NCI-H526 (cell line): ENCODE data around the gene NOBOX.
"Not testable (repeated sequence)": the region's sequence is repeated elsewhere in the genome, so short reads cannot be mapped to it uniquely, and the experiment has no call there.

ENCODE experiments used
- DNase-seq, 2 experiments: peaks; one replicate each; lab custom pipeline; 2025; lab: John Stamatoyannopoulos, UW

The NOBOX gene

DNA sequence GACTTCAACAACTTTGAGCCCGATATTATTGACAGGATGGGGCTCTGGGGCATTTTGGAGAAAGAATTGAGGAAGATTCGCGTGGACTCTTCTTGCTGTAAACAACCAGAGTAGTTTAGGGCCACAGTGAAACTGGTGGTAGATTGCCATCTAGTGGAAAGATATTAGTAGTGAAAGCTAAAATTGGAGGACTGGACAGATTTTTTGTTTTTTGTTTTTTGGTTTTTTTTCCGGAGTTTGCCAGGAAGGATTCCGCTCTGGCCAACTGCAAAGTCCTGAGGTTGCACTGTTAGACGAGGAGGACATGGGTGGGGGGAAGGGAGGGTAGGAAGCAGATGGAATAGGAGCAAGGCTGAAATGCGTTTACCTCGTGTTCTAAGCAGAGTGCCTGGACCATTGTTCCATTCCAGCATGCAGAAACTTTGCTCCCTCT is 11.7 kb downstream of the NOBOX start:
- peak in 1 of 2 experiments; percentile 69 for DNase-seq

GRCh38 chr7:144391014-144391413 is 12.5 kb downstream of the NOBOX start:
- DNase-seq, result no peak

DNA sequence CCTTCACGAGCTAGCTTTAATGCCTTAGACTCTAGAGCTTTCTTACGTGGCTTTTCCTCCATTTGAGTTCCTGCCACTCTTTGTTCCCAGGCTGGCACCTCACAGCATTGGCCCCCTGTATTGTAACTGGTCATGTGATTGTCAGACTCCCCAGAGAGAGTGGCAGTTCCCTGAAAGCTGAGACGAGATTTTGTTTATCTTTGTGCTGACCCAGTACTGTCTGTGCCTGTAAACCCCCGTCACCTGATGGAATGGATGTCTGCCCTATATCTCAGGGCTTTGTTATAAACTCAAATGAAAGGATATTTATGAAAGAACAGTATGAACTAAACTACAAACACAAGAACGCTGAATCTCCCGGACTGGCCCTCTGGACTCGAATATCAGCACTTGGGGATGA is 13.0 kb downstream of the NOBOX start:
- DNase-seq, result no peak

DNA sequence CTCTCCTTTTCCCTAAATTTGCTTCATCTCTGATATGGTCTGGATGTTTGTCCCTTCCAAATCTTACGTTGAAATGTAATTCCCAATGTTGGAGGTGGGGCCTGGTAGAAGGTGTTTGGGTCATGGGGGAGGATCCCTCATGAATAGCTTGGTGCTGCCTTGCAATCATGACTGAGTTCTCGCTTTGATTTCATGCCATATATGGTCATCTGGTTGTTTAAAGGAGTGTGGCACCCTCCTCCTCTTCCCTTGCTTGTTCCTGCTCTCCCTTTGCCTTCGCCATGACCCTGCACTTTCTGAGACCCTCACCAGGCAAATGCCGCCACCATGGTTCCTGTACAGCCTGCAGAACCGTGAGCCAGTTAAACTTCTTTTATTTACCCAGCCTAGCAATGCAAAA is 14.5 kb downstream of the NOBOX start:
- DNase-seq, result no peak

- DNase-seq, result no peak
These were observed 16.8 kb downstream of the NOBOX start for GRCh38 chr7:144386741-144387140.

- no peak for DNase-seq
These were observed 18.8 kb downstream of the NOBOX start for GRCh38 chr7:144384555-144385245.

GRCh38 chr7:144384071-144384470 is 19.4 kb downstream of the NOBOX start:
- no peak for DNase-seq

GRCh38 chr7:144379776-144380384 is 23.6 kb downstream of the NOBOX start:
- DNase-seq, result no peak

DNA sequence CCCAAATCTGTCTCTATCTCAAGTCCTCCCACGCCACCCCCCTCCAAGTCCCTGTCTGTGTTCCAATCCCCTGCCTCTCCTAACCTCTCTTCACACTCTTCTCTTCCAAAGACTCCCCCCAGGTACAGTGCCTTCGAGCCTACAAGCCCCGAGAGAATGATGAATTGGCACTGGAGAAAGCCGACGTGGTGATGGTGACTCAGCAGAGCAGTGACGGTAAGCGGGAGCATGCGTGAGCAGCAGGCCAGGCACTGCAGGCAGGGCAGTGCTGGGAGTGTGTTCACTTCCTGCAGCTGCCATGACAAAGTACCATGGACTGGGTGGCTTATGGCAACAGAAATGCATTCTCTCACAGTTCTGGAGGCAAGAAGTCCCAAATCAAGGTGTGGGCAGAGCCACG is 24.8 kb downstream of the NOBOX start:
- DNase-seq, result no peak

DNA sequence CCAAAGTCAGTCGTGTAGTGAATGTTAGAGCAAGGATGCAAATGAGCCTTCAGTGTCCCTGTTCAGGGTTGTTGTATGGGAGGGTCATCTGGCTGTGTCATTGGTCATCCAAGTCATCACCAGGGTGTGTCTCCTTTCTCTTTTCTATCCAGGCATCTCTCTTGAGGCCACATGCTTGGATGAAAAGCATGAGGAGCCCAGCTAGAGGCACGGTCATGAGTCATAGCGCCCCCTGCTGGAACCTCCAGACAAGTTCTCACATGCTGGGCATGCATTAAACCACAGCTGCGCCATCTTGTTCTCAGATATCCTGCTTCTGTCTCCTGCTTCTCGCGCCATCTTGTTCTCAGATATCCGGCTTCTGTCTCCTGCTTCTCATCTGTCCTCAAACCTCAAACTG is 34.3 kb downstream of the NOBOX start:
- DNase-seq, result not testable (repeated sequence)

DNA sequence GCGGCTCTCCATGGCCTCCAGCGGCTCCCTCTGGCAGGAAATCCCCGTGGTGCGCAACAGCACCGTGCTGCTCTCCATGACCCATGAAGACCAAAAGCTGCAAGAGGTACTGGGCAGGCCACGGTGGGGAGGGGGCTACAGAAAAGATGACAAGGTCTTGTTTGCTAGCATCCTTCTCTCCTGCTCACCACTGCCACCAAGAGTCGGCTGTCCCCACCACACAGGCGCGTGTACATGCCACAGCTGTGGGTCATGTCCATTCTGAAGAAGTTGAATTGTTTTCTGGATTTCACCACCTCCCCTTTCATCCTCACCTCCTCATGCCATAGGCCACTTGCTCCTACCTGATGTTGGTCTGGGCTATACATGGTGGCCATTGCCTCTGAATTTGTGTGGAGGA is 36.2 kb downstream of the NOBOX start:
- DNase-seq, result not testable (repeated sequence)

- not testable (repeated sequence) for DNase-seq
These were observed 38.0 kb downstream of the NOBOX start for GRCh38 chr7:144365523-144365922.

DNA sequence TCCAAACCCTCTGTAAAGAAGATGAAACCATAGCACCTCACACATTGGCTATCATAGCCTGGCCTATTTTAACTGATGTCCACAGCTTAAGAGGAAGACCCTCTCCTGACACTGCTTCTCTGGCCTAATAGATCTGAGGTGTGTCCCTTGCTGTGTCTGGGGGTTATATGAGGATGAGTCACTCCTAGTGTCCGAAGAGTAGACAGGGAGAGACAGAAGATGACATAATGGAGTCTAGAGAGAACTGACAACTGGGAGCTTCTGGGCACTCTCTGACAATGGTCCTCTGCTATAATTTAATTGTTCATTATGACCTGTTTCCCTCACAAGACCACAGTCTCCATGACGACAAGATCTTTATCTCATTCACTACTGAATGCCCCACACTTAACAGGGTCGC is 41.4 kb downstream of the NOBOX start:
- not testable (repeated sequence) for DNase-seq

DNA sequence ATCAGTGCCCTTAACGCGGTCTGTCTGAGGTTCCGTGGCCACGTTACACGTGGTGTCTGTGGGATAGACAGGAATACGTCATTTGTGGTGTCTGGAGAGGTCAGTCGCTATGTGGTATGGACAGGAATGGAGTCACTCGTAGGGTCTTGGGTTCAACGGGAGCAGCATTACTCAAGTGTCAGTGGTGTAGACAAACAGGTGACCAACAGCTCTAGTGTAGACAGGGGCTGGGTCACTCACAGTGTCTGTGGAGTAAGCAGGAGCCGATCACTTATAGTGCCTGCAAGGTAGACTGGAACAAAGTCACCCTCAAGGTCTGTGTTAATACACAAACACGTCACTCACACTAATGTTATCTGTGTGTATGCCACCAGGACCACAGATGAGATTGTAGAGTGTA is 46.6 kb downstream of the NOBOX start:
- not testable (repeated sequence) for DNase-seq

GRCh38 chr7:144356185-144356584 is 47.3 kb downstream of the NOBOX start:
- DNase-seq, result not testable (repeated sequence)

- not testable (repeated sequence) for DNase-seq
These were observed 48.2 kb downstream of the NOBOX start, which contains the start of gene ARHGEF5 for GRCh38 chr7:144355176-144355822. Gene ARHGEF5 (plus strand): TSS chr7:144355402. CDS start chr7:144362670, 7,268 bp downstream.

GRCh38 chr7:144351667-144352066 is 51.8 kb downstream of the NOBOX start:
- DNase-seq, result not testable (repeated sequence)

DNA sequence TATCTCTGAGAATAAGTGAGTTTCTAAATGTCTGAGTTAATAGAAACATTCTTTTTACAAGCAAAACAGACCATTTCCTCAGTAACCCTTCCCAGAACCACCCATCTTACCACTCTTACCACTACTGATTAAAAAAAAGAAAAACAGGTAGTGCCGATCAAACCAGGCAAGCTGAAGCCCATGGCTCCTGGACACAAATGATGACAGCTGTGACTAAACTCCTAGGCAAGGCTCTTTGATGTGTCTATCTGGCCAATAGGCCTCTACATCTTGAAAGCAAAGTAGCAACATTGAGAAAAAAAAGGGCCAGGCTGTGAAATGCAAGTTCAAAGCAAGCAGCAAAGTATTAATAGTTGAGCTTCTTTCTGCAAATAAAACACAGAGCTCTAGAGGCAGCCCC is 54.9 kb downstream of the NOBOX start:
- not testable (repeated sequence) for DNase-seq
